HG03442 (cell line): ENCODE results near the gene RHOBTB1.

Experiments
- ATAC-seq: cut with Tn5 transposase; IDR thresholded peaks from one replicate; pipeline ENCODE4 v1.9.1; 2021; ENCODE audit warnings: mild to moderate bottlenecking, moderate library complexity; ENCODE audit not compliant: unreplicated experiment

The RHOBTB1 gene

GRCh38 chr10:60823324-60823723 lies 120.7 kb downstream of the RHOBTB1 start:
- ATAC-seq: no peak

DNA sequence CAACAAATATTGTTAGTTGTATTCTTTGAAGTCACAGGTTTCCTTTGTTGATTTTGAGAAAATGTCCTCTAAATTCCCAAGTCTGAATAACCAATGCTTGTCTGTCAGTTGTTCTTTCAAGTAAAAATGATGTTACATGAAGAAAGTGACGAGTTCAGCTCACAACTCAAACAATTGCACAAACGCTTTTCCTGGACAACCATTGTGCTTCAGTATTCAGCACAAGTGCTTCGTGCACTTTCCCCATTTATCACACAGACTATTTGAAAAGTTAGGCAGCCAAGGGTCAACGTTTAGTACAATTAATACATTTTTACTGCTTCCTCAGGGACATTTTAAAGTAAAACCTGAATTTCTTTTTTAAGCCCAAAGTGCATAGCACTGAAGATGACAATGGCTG lies 121.2 kb downstream of the RHOBTB1 start:
- no peak for ATAC-seq

GRCh38 chr10:60821656-60822055 lies 122.3 kb downstream of the RHOBTB1 start:
- ATAC-seq: no peak

GRCh38 chr10:60820093-60820754 lies 123.8 kb downstream of the RHOBTB1 start:
- peak; percentile 75 for ATAC-seq
